GM23338 (cell line): ENCODE results near the gene ATF1.
"Not testable (repeated sequence)": the region's sequence is repeated elsewhere in the genome, so short reads cannot be mapped to it uniquely, and the experiment has no call there.

Experiments used
- CREB1 ChIP-seq: fragments of 250-450 bp; sonication (Bioruptor Pico); IDR thresholded peaks from 2 replicates; pipeline ENCODE4 v1.5.0; 2020; ENCODE audit warnings: low read depth, mild to moderate bottlenecking, moderate library complexity
- CTCF ChIP-seq, 2 experiments: fragments of 200-600 bp in 1 of 2; sonication (generic) in 1 of 2; conservative IDR thresholded peaks; 2 replicates each; pipeline versions ENCODE4 v1.5.1 to v1.6.1; 2016 to 2017; ENCODE audit warnings: antibody characterized with exemption in 2 of 2, low read depth in 2 of 2, mild to moderate bottlenecking in 2 of 2, moderate library complexity in 1 of 2
- ETS1 ChIP-seq: IDR thresholded peaks from 2 replicates; pipeline ENCODE4 v1.6.1; 2016; ENCODE audit warnings: antibody characterized with exemption
- EZH2 ChIP-seq: fragments of 200-600 bp; sonication (generic); IDR thresholded peaks from one replicate; pipeline ENCODE4 v1.8.0; 2017; ENCODE audit warnings: antibody characterized with exemption, mild to moderate bottlenecking, low read depth; ENCODE audit not compliant: unreplicated experiment
- EZH2phosphoT487 ChIP-seq: fragments of 200-600 bp; sonication (generic); IDR thresholded peaks from one replicate; pipeline ENCODE4 v1.8.1; 2018; ENCODE audit warnings: antibody characterized with exemption; ENCODE audit not compliant: unreplicated experiment
- JUNB ChIP-seq: IDR thresholded peaks from one replicate; pipeline ENCODE4 v1.6.1; 2016; ENCODE audit warnings: antibody characterized with exemption; ENCODE audit not compliant: unreplicated experiment
- NANOG ChIP-seq: IDR thresholded peaks from 2 replicates; pipeline ENCODE4 v1.6.1; 2016; ENCODE audit warnings: antibody characterized with exemption, borderline replicate concordance
- POLR2AphosphoS5 ChIP-seq: IDR thresholded peaks from 2 replicates; pipeline ENCODE4 v1.6.1; 2016; ENCODE audit warnings: antibody characterized with exemption, low read depth
- REST ChIP-seq: IDR thresholded peaks from one replicate; pipeline ENCODE4 v1.6.1; 2018; ENCODE audit warnings: antibody characterized with exemption; ENCODE audit not compliant: unreplicated experiment
- STAT1 ChIP-seq: IDR thresholded peaks from one replicate; pipeline ENCODE4 v1.6.1; 2016; ENCODE audit warnings: antibody characterized with exemption; ENCODE audit not compliant: unreplicated experiment
- ZNF114 ChIP-seq: fragments of 250-450 bp; sonication (Bioruptor Pico); IDR thresholded peaks from 2 replicates; pipeline ENCODE4 v1.5.0; 2020; ENCODE audit warnings: mild to moderate bottlenecking, moderate library complexity
- ZNF331 ChIP-seq: fragments of 250-450 bp; sonication (Bioruptor Pico); IDR thresholded peaks from 2 replicates; pipeline ENCODE4 v1.5.0; 2020; ENCODE audit warnings: low read depth, mild to moderate bottlenecking, moderate library complexity
- ZNF462 ChIP-seq: fragments of 250-450 bp; sonication (Bioruptor Pico); IDR thresholded peaks from 2 replicates; pipeline ENCODE4 v1.5.0; 2020; ENCODE audit warnings: mild to moderate bottlenecking, moderate library complexity

GRCh38 chr12:50855679-50856078, 91.8 kb downstream of the ATF1 start:
- not testable (repeated sequence) for TF ChIP-seq CTCF (conservative IDR thresholded peaks at IDR 0.05; ENCODE audit: low read depth in 2 of 2); JUNB; EZH2; ZNF462 (CRISPR knock-in tag); REST; EZH2phosphoT487; POLR2AphosphoS5; ETS1; CREB1 (CRISPR knock-in tag); NANOG; ZNF331 (CRISPR knock-in tag); ZNF114 (CRISPR knock-in tag); STAT1
